OCI-LY7 (cell line): ENCODE results near the gene ZNF638. TPM values are rescaled to one million over a fixed set of nuclear protein-coding genes. Genes with fewer than 3 reads are reported as not detected.

ENCODE experiments used
- BruUV-seq: library from RNA; stranded (reverse); fragments of 400-500 nt; replicated peaks from 2 replicates; lab custom pipeline; 2021; lab: Mats Ljungman, UMichigan
- CTCF ChIA-PET: fragments of 300-600 bp; sonication (Branson Sonifier 250); formaldehyde crosslinking; loops from one replicate; lab custom pipeline; 2022; ENCODE audit warnings: antibody characterized with exemption; ENCODE audit not compliant: unreplicated experiment; lab: Charles Lee
- POLR2A ChIA-PET: fragments of 300-600 bp; sonication (Branson Sonifier 250); formaldehyde crosslinking; loops from one replicate; lab custom pipeline; 2022; ENCODE audit warnings: antibody characterized with exemption; lab: Charles Lee
- DNase-seq: peaks from one replicate; pipeline ENCODE4 v3.0.0-alpha.2; 2015; ENCODE audit warnings: low spot score
- H2AFZ ChIP-seq: fragments of 200-600 bp; sonication (generic), shearing (Covaris generic); 2 replicates; pipeline ENCODE4 v1.6.1; 2014; ENCODE audit warnings: mild to moderate bottlenecking, antibody characterized with exemption, low read length, moderate library complexity
- H3K27ac ChIP-seq: fragments of 200-600 bp; sonication (generic); 2 replicates; pipeline ENCODE4 v1.5.1; 2014; ENCODE audit warnings: mixed run types, low read depth, mild to moderate bottlenecking, moderate library complexity, low read length, inconsistent platforms; ENCODE audit not compliant: poor library complexity, severe bottlenecking
- H3K36me3 ChIP-seq: fragments of 200-600 bp; sonication (generic); 2 replicates; pipeline ENCODE4 v1.6.1; 2014; ENCODE audit warnings: mild to moderate bottlenecking, antibody characterized with exemption, low read length, moderate library complexity, mixed read lengths; ENCODE audit not compliant: insufficient read depth
- H3K4me1 ChIP-seq: fragments of 200-600 bp; sonication (generic); 2 replicates; pipeline ENCODE4 v1.5.1; 2014; ENCODE audit warnings: mild to moderate bottlenecking, low read length; ENCODE audit not compliant: insufficient read depth, poor library complexity, severe bottlenecking
- H3K4me2 ChIP-seq: fragments of 200-600 bp; sonication (generic); 2 replicates; pipeline ENCODE4 v1.6.1; 2014; ENCODE audit warnings: mild to moderate bottlenecking, low read length
- H3K4me3 ChIP-seq: fragments of 200-600 bp; sonication (generic); 2 replicates; pipeline ENCODE4 v1.5.1; 2014; ENCODE audit warnings: mild to moderate bottlenecking, low read depth, low read length; ENCODE audit not compliant: poor library complexity, severe bottlenecking
- H3K79me2 ChIP-seq: fragments of 200-600 bp; sonication (generic); 2 replicates; pipeline ENCODE4 v1.6.1; 2016; ENCODE audit warnings: low read depth, mild to moderate bottlenecking, low read length, moderate library complexity, mixed read lengths; ENCODE audit not compliant: insufficient read depth
- H3K9me2 ChIP-seq: fragments of 200-600 bp; sonication (generic); 2 replicates; pipeline ENCODE4 v1.6.1; 2016; ENCODE audit warnings: mild to moderate bottlenecking, low read length, mixed read lengths; ENCODE audit not compliant: insufficient read depth
- H3K9me3 ChIP-seq: fragments of 200-600 bp; sonication (generic); 2 replicates; pipeline ENCODE4 v1.6.1; 2014; ENCODE audit warnings: mild to moderate bottlenecking, mixed run types, low read length, mixed read lengths
- H4K20me1 ChIP-seq: fragments of 200-600 bp; sonication (generic); 2 replicates; pipeline ENCODE4 v1.6.1; 2014; ENCODE audit warnings: mild to moderate bottlenecking, antibody characterized with exemption, low read length, moderate library complexity, mixed read lengths; ENCODE audit not compliant: insufficient read depth
- EZH2phosphoT487 ChIP-seq: fragments of 200-600 bp; sonication (generic); IDR thresholded peaks from 2 replicates; pipeline ENCODE4 v1.6.1; 2018; ENCODE audit warnings: low read depth, borderline replicate concordance, mild to moderate bottlenecking, mixed run types, antibody characterized with exemption, low read length, moderate library complexity, mixed read lengths
- intact Hi-C: fragments of 100-400 bp; cut with micrococcal nuclease; formaldehyde crosslinking; loops from one replicate; pipeline ENCODE4 v1.10.0; 2022; ENCODE audit not compliant: unreplicated experiment
- total RNA-seq, 2 experiments: library from RNA; depleted of rRNA in 1 of 2; stranded (reverse); fragments of >200 nt in 1 of 2; shearing (Covaris generic) in 1 of 2; gene quantifications; 2 replicates each; pipeline ENCODE4 v1.2.3, GENCODE V29; 2014 to 2022
- TF ChIP-seq, protein P1 (sequence below): fragments of 200-600 bp; sonication (generic); conservative IDR thresholded peaks from 2 replicates; pipeline ENCODE4 v1.5.1; 2014; ENCODE audit warnings: mild to moderate bottlenecking, antibody characterized with exemption, low read length, moderate library complexity, mixed read lengths

ZNF638 gene
- total RNA-seq, 2 experiments from 2014 or later = 114 to 138 TPM

DNA sequence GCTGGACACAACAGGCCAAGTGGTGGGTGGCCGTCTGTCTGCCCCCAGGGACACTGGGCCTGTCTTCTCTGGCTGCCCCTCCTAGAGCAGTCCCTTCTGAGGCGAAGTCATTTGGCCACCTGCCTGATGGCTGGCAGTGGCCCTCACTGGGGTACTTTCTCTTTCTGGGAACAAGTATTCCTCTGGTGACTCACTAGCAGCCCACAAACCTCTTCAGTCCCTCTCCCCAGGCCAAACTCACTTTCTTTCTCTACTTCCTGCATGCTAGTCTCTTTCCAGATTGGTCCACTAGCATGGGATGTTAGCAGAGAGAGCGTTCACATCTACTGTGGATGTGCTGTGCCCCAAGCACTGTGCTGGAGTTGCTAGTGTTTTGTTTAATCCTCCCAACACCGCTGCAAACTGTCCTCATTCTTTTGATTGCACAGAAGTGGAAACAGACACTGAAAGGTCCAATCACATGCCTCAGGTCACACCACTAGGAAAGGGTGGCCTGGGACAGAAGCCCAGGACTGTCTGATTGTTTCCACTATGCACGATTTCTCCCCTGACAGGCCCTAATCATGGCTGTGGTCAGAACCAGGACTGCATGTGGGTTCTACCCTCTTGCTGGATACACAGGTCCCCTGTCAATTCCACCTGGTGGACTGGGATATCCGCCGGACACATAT, 127.0 kb downstream of the ZNF638 start:
- Histone ChIP-seq H3K4me2 (no peak overlapping the region), H3K9me3 (0 out of 2 replicates have a peak, but pooled peaks cover 3% of the 10 kb centered on the region), H3K36me3 (no peaks in the 10 kb centered on the region), H3K27ac (no peak overlapping the region), H2AFZ (no peak overlapping the region), H3K9me2 (no peaks in the 10 kb centered on the region), H4K20me1 (no peaks in the 10 kb centered on the region), H3K4me1 (peaks cover 10% of the 10 kb centered on the region), H3K4me3 (no peak overlapping the region), H3K79me2 (no peaks in the 10 kb centered on the region)
- ChIA-PET CTCF (no interaction called here), POLR2A (interaction anchor here (1.2 kb wide), 1 partner anchor 39 kb away, joined by 3 read pairs; no protein-coding TSS in a partner anchor)
- BruUV-seq = no TSS peak
- intact Hi-C loops = no loop called here
- TF ChIP-seq EZH2phosphoT487 = no peak
- TF ChIP-seq, protein P1, sequence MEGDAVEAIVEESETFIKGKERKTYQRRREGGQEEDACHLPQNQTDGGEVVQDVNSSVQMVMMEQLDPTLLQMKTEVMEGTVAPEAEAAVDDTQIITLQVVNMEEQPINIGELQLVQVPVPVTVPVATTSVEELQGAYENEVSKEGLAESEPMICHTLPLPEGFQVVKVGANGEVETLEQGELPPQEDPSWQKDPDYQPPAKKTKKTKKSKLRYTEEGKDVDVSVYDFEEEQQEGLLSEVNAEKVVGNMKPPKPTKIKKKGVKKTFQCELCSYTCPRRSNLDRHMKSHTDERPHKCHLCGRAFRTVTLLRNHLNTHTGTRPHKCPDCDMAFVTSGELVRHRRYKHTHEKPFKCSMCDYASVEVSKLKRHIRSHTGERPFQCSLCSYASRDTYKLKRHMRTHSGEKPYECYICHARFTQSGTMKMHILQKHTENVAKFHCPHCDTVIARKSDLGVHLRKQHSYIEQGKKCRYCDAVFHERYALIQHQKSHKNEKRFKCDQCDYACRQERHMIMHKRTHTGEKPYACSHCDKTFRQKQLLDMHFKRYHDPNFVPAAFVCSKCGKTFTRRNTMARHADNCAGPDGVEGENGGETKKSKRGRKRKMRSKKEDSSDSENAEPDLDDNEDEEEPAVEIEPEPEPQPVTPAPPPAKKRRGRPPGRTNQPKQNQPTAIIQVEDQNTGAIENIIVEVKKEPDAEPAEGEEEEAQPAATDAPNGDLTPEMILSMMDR = no peak
- no peak for DNase-seq

DNA sequence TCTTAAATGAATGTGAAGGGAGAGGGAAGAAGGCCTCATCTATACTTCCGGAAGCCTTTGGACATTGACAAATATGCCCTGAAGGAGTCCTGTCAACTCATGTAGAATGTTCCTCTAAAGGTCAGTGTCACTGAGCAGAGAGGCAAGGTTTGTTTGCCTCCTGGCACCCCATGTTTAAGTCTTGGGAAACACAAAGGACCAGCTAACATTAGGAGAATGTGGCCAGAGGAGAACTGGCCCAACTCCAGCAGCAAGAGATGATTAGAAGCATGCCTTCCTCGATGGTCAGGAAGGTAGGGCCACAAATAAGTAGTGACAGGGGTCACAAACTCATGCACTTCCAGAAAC, 127.5 kb downstream of the ZNF638 start:
- Histone ChIP-seq H3K4me2 (no peak overlapping the region), H3K9me2 (no peaks in the 10 kb centered on the region), H4K20me1 (no peaks in the 10 kb centered on the region), H3K79me2 (no peaks in the 10 kb centered on the region), H2AFZ (no peak overlapping the region), H3K9me3 (0 out of 2 replicates have a peak, but pooled peaks cover 3% of the 10 kb centered on the region), H3K36me3 (no peaks in the 10 kb centered on the region), H3K27ac (no peak overlapping the region), H3K4me1 (peaks cover 10% of the 10 kb centered on the region), H3K4me3 (no peak overlapping the region)
- no peak for DNase-seq
- no TSS peak for BruUV-seq
- CTCF ChIA-PET = no interaction called here
- POLR2A ChIA-PET = no interaction called here
- no peak for TF ChIP-seq EZH2phosphoT487
- TF ChIP-seq, protein P1 = no peak
- intact Hi-C loops = no loop called here

DNA sequence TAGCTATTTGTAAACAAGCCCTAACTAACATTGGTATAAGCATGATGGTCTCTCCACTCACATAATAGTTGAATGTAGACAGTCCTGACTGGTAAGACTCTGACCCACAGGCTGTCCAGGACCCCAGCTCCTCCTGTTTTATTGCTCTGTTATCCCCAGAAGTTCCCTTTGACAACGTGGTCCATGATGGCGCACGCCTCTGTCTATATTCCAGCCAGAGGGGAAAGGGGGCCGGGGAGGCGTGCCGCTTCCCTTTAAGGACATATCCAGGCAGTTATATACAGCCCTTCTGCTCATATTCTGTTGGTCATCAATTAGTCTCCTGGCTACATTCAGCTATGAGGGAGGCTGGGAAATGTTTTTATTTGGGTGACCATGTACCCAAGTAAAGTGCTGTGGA, 128.5 kb downstream of the ZNF638 start:
- Histone ChIP-seq H4K20me1 (no peaks in the 10 kb centered on the region), H3K27ac (no peak overlapping the region), H3K4me1 (peaks cover 10% of the 10 kb centered on the region), H3K36me3 (no peaks in the 10 kb centered on the region), H3K4me2 (no peak overlapping the region), H3K9me3 (0 out of 2 replicates have a peak, but pooled peaks cover 3% of the 10 kb centered on the region), H3K4me3 (no peak overlapping the region), H3K9me2 (no peaks in the 10 kb centered on the region), H2AFZ (no peak overlapping the region), H3K79me2 (no peaks in the 10 kb centered on the region)
- no peak for TF ChIP-seq EZH2phosphoT487
- TF ChIP-seq, protein P1 = no peak
- intact Hi-C loops = loop anchor here (10.0 kb wide), 1 partner anchor 55 kb away; no protein-coding TSS in a partner anchor
- POLR2A ChIA-PET = interaction anchor here (0.5 to 0.7 kb wide), 2 partner anchors 196 to 259 kb away, joined by 3 read pairs; no protein-coding TSS in a partner anchor
- DNase-seq = no peak
- CTCF ChIA-PET = no interaction called here
- no TSS peak for BruUV-seq
